Activated CD8-positive, alpha-beta memory T cell treated with anti-CD3 and anti-CD28 coated beads, Interleukin-2, amount 50 U/mL, for 4 hours (primary cell): ENCODE measurements around the gene RSU1.
"Not testable (repeated sequence)": the region's sequence is repeated elsewhere in the genome, so short reads cannot be mapped to it uniquely, and the experiment has no call there.

Source experiments
- DNase-seq: peaks from one replicate; pipeline ENCODE4 v3.0.0-alpha.2; 2020

RSU1 gene

DNA sequence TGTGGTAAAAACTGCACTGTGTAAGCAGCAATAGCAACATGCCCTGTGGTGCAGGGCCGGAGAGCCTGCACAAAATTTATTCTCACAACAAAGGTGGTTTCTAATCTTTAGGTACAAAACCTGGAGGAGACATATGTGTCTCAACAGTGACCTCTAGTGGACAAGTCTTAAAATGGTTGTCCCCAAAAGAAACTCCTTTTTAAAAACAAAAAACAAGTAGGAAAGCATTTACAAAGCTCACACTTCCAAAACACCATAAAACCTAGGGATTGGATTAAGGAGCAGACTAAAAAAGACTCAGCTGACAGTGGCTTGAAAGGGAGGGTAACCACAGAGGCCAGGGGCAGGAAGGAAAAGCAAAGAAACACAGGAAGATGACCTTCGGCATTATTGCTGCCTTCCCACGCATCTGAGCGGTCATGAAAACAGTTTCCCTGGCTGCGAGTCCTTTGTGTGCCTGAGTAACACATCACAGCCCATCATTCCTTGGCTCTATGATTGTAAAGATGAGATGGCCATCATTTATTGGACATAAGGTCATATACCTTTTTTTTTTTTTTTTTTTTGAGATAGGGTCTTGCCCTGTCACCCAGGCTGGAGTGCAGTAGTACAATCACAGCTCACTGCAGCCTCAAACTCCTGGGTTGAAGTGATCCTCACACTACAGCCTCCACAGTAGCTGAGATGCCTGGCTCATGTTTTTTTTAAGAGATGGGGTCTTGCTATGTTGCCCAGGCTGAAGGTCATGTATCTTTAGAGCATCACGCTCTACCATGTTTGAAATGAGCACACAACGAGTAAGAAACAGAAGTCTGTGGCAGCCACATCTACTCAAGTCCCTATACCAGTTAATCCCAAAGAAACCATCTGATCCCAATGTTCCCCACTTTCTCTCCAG, 39.5 kb downstream of the RSU1 start:
- no peak for DNase-seq

DNA sequence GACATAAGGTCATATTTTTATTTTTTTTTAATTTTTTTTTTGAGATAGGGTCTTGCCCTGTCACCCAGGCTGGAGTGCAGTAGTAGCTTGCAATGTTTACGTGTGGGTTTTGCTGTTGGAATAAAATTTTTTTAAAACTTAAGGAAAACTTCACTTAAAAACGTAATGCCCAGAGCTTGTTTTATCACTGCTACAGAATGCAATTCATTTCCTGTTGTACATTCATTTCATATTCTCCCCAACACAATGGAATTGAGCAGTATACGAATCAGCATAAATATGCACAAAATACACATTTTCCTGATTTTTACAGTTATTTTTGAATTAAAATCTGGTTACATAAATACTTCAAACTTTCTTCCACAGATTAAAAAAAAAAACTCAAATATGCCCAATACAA, 40.3 kb downstream of the RSU1 start:
- no peak for DNase-seq

DNA sequence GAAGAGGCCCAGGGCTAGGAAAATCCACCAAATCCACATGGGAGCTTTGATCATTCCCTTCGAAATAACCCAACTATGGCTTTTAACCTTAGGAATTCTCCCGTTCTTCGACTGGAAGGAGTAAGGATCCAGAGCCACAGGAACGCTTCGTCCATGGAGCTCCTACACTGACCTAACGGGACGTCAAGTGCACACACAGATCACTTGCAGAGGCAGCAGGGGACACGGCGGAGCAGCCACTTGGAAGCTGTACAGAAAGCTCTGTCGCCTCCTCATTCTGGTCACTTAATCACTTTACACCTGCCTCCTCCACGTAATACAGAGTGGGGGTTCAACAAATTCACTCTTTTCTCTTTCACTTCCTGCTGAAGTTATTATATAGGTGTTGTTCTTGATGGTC, 43.9 kb downstream of the RSU1 start:
- no peak for DNase-seq

DNA sequence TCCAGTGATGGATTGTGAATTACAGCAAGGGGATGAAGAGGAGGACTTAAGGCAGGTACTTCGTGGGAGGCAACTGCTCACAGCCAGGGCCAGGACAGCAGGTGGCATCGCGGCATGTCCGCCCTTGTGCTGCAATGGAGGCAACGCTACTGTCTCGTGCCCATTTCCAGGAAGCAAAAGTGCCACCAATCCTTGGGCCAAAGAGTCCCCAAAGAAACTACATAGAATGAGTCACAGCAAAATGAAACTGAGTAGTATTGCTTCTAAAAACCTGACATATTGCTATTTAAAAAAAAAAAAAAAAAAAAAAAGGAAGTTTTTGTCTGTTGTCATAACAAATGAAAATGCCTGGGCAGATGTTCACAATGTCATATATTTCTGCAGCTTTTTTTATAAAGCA, 46.6 kb downstream of the RSU1 start:
- DNase-seq = no peak

DNA sequence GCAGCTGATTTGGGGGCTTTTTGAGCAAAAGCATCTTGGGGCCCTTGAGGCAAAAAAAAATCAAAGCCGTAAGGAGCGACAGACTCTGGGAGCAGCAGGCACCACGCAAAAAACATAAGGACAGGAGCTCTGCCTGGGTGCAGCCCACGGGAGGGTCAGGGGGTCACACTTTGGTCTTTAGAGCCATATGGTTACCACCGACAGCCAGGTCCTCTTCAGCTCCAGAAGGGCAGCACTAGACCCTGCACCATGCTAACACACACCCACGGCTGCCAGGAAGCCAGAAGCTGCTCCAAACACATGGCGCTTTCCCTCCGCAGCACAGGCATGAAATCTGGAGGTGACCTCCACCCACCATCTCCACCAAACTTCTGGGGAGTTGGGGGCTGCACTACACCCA, 47.1 kb downstream of the RSU1 start:
- DNase-seq = no peak

DNA sequence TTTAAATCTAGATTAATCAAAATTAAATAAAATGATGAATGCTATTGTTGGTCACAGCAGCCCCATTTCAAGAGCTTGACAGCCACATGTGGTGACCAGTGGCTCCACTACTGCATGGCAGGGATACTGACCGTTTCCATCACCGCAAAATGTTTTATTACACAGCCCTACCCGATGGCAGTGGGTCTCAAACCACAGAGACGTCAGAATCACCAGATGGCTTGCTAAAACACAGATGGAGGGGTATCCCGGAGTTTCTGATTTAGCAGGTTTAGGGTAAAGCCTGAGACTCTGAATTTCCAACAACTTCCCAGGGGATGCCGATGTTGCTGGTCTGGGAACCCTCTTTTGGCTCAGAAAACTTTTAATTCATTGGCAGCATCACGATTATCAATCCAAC, 47.9 kb downstream of the RSU1 start:
- no peak for DNase-seq

DNA sequence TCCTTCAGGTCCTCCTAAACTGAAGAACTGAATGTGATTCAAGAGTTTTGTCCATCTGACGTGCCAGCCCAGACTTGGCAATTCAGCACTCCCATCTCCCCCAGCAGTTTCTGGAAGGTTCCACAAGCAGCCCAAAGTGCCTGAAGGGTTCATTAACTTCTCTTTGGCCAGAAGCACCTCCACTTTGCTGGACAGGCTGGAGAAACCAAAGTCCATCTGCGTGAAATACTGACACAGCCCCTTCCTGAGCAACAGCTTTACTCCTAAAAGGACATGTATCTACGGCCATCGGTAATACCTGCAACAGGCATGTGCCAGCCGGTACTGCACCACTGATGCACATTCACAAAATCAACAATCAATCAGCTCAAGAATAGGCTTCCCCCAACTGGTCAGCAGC, 48.5 kb downstream of the RSU1 start:
- DNase-seq = no peak

DNA sequence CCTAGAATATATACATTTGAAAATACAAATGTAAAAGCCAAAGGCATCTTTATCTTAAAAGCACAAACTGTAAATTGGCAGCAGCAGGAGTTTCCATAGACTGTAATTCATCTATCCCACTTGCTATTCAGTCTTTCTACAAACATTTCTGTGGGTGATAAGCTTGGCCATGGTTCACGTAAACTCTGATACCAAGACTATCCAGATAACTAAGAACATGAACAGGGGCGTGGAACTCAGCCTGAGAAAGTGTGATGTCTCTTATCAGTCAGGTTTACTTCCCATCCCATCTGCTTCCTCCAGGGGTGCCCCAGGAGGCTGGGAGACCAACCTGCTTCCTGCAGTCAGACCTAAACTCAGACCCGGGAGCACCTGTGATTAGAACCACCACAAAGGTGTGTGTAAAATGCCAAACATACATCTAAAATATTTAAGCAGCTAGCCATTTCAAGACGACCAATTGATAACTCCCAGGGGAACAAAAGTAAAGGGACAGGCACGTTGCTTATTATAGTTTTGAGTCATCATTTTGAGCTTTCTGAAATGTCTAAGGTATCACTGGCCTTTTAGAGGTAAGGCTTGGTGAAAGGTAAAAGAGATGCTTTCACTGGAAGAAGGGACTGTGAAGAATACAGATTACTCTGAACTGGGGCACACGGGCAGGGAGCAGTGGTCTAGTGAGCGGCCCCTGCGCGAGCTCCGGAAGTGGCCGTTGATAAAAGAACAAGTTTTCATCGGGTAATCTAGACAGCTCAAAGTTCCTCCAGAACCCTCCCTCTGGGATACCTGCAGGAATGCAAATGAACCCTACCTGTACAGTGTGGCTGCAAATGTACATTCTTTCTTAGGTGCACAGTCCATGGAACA, 51.5 kb downstream of the RSU1 start:
- DNase-seq = no peak

DNA sequence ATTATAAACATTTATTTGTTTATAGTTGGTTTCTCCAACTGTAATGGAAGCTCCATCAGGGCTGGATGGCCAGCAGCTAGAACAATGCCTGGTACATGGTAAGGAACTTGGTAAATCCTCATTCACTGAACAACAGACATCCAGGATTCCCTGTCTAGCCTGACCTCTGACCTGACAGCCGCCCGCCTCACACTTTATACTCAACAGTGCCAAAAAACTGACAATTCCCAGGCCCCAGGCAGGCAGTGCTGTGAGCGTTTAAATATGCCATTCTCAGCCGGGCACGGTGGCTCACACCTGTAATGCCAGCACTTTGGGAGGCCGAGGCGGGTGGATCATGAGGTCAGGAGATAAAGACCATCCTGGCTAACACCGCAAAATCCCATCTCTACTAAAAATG, 55.9 kb downstream of the RSU1 start:
- no peak for DNase-seq

DNA sequence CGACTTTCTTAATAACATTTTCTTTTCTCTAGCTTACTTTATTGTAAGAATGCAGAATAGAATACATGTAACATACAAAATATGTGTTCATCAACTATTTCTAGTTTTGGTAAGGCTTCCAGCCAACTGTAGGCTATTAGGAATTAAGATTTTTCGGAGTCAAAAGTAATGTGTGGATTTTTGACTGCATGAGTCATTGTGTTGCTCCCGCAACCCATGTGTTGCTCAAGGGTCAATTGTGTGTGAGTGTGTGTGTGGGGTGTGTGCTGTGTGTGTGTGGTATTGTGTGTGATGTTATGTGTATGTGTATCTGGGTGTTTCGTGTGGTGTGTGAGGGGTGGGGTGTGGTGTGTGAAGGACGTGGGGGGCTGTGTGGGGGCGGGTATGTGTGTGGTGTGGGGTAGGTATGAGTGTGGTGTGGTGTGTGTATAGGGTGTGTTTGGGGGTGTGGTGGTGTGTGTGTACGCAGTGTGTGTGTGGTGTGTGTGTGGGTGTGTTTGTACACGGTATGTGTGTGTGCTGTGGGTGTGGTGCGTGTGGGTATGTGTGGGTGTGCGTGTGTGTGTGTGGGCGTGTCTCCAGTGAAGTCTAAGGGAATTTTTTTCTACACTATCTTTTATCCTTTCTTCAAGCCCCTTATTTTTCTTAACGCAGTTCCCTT, 60.5 kb downstream of the RSU1 start:
- DNase-seq = no peak

DNA sequence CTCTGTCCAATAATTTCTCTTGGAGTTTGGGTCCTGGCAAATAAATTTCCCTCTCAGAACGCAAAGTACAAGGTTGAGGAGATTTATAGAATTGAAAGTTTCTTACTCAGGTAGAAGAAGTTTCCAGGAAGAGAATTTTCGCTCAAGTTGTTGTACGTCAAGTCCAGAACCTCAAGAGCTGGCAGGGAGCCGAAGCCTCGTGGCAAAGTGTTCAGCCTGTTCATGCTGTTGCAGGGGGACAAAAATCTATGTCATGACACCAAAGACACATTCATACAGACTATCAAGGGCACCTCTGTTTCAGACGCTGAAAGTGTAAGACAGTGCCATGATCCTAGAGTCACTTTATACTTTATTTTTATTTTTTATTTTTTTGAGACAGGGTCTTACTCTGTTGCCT, 62.5 kb downstream of the RSU1 start:
- no peak for DNase-seq

DNA sequence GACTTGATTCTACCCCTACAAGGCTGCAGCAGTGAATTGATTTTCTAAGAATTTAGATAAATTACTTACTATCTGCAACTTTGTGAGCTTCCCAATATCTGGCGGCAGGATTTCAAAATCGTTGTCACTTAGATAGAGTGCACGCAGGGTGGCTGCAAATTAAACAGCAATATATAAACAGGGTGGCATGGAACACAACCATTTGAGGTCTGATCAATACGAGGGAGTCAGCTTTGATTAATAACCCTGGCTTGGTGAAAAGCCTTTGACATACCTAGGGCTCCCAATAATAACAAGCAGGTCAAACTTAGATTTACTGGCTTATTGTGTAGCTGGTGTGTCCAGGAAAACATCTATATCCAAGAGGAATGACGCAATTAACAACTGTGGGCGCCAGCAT, 64.4 kb downstream of the RSU1 start:
- DNase-seq = not testable (repeated sequence)

DNA sequence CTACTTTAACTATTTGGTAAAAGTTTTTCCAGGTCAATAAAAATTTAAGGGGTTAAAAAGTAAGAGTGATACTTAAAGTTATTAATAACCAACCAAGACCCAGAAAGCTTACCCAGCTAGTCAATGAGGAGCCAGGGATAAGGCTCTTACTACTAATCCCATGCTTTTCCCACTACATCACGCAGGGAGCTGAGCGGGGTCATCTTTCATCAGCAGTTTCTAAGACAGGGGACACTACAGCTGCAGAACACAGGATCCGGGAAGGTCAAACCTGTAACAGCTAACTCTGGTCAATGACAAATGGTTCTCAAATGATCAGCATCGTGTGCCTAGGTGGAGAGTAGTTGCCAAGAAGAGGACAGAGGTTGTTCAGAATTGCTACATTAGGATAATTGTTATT, 65.1 kb downstream of the RSU1 start:
- DNase-seq = no peak

DNA sequence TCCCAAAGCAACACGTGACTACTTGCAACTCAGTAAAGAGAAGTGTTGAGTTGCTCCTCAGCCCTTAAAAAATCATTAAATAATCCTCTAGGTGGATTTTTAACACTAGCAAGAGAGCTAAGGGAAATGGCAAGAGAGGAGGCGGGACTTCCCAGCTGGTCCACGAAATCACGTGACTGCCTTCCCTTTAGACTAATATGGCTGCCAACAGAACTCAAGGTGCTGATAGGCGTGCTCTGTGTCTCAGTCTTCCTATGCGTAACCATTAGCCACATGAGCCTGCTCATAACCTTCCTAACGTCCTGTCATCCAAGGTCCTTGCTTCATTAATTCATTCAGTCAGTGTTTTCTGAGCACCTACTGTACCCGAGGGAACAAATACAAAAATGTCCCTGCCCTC, 66.0 kb downstream of the RSU1 start:
- no peak for DNase-seq

DNA sequence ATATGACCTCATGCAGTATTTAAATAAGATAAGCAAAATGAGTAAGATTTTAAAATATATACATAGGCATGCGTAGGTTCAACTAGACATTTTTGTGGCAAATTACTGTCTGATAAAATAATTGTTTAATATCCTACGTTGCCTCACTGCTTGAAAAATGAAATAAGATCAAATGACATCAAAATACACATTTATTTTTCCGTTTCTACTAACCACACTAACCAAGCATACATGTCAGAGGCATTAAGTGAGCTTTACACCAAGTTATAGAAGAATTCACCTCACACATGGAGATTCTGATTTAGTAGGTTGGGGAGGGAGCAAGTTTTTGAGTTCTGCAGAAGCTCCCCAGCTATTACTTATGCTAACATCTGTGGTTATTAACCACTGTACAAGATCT, 66.8 kb downstream of the RSU1 start:
- DNase-seq = no peak

DNA sequence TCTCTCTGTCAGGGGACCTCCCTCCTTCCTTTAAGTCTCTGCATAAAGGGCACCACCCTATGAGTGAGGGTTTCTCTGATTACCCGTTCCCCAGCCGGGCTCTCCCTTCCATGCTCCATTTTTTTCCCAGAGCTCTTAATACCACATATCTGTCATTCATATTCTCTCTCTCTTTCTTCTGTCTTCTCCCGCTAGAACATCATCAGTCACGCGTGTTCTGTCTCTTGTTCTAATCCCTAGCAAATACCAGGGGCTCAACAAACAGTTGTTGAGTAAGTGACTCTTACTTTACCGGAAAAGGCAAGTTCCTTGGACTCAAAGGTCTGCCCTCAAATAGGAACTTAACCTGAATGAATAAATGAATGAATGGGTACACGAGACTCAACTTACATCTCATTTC, 68.5 kb downstream of the RSU1 start:
- no peak for DNase-seq

DNA sequence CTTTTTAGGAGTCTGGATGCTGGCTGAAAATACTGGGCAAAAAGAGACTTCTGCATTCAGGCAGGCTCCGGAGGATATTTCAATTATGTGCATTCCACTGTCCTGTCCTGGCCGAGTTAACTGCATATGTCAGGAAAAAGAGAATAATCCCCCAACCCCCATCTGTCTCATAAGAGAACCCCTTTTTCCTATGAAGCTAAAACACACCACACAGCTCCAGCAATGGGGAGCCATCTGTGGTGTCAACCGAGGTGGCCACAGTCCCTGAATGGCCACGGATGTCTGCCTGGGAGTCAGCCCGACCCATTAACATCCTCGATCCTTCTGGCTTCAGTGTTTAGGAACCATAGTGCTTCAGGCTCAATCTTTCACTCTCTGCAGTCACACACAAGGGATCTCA, 70.4 kb downstream of the RSU1 start:
- no peak for DNase-seq

DNA sequence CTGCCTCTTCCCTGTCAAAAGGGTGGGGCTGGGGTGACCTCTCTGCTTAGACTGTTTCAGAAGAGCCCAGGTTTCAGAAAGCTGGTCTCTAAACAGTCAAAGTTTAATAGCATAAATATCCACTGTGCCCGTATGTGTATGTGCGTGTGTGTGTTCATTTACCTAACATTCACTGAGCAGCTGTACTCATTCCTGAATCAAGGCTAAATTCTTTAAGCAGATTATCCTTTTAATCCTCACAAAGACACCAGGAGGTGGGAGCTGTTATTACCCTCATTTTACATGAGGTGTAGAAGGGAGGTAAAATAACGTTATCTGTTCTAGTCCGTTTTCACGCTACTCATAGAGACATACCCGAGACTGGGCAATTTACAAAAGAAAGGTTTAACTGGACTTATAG, 72.2 kb downstream of the RSU1 start:
- DNase-seq = no peak

DNA sequence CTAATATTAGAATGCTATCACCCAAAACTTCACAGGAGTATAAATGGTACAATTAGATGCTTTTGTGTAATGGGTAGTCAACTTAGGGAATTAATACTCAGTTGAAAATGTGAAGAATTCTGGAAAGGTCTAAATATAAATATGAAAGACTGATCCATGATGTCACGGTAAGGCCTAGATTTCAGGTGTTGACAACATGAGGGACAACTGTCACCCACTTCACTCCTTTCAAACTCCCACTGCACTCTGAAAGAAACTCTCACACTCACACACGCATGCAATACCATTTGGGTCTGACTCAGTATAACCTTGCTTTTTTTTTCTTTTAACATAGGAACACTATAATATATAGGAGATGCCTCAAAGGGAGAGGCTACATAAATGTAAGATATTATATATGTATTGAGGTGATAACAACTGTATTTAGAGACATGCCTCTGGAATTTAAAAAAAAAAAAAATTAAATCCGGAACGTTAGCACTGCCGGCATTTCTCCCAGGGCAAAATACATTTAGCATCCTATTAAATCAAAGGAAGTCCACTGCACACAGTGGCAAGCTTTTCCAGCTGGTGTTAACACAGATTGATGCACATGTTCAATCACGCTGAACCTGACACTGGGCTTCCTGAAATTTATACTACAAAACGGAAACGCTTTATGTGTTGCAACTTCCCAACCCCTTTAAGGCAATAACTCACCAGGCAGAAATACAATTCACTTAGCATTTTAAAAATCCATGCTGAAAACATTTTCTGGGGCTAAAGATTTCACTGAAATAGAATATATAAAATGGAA, 74.9 kb downstream of the RSU1 start:
- DNase-seq = no peak

DNA sequence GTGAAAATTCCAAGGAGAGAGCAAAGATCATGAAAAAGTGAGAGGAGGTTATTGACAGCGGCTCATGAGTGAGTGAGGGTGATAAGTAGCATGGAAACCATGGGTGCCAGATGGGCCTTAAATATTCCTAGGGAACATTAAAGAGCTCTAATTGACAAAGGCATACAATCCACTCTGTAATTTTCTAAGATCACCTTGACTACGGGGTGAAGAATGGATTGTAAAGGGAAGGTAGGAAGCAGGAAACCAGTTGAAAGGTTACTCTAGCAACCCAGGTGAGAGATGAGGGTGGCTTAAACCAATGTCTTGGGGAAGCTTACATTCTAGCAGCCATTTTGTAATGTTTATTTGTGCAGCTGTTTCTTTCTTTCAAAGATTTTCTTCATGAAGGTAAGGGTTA, 75.7 kb downstream of the RSU1 start:
- no peak for DNase-seq

DNA sequence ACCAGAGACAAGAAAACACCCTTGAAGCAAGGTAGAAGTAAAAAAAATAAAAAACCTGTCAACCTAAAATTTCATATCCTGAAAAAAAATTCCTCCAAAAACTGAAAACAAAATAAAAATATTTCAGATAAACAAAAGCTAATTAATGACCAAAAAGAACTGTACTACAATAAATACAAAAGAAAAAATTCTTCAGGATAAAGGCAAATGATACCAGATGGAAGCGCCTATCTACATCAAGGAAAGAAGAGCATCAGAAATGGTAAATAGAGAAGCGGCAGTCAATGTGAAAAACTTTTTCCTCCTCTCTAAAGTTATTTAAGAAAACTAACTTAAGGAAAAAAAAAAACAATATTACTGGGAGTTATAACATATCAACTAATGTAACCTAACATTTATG, 79.8 kb downstream of the RSU1 start:
- no peak for DNase-seq

DNA sequence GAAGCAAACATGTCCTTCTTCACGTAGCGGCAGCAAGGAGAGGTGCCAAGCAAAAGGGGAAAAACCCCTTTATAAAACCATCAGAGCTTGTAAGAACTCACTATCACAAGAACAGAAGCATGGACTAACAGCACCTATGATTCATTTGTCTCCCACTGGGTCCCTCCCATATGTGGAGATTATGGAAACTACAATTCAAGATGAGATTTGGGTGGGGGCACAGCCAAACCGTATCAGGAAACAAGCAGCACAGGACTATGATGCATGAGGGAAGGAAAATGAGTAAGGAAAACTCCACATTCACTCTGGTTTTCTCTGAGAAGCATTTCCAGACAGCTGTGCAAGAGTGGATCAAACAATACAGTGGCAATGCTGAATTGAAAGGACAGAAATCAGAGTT, 81.6 kb downstream of the RSU1 start:
- no peak for DNase-seq

DNA sequence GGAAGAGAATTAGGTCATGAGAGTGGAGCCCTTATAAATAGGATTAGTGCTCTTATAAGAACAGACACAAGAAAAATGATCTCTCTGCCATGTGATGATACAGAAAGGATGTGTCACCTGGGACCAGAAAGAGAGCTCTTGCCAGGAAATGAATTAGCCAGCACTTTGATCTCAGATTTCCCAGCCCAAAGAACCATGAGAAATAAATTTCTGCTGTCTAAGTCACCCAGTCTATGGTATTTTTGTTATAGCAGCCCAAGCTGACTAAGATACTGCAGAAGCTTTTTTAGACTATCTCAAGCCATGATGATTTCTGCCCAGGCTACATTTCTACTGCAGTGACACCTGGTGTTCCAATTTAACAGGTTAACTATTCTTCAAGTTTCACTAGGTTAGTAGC, 84.8 kb downstream of the RSU1 start:
- DNase-seq = no peak
